ENCODE measurements around the gene POPDC3. TPM values are rescaled to one million over a fixed set of nuclear protein-coding genes. Genes with fewer than 3 reads are reported as not detected.
A peak's percentile ranks its signal among the peaks of the same experiment; 100 is the strongest.

The POPDC3 gene
- total RNA-seq, 1 donor from 2014 or later, result 1.9 TPM

DNA sequence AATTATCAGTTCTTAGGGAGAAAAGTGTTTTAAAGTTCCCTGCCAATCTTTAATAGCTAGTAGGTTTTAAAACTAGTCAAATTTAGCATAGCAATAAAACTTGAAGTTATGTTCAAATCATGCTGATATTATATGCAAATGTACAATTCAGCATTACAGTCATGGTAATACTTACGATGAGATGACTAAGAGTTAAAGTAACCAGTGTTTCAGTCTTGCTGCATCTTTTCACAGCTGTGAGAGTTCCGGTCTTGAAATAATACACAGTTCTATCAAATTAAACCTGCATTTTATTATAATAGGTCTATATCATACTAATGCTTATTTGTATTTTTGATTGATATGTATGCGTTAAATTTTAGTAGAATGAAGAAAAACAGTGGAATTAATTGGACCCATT lies 26.1 kb downstream of the POPDC3 start:
- no peak overlapping the region for H3K27ac ChIP-seq
- no peak for DNase-seq
- TF ChIP-seq, protein P1, sequence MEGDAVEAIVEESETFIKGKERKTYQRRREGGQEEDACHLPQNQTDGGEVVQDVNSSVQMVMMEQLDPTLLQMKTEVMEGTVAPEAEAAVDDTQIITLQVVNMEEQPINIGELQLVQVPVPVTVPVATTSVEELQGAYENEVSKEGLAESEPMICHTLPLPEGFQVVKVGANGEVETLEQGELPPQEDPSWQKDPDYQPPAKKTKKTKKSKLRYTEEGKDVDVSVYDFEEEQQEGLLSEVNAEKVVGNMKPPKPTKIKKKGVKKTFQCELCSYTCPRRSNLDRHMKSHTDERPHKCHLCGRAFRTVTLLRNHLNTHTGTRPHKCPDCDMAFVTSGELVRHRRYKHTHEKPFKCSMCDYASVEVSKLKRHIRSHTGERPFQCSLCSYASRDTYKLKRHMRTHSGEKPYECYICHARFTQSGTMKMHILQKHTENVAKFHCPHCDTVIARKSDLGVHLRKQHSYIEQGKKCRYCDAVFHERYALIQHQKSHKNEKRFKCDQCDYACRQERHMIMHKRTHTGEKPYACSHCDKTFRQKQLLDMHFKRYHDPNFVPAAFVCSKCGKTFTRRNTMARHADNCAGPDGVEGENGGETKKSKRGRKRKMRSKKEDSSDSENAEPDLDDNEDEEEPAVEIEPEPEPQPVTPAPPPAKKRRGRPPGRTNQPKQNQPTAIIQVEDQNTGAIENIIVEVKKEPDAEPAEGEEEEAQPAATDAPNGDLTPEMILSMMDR (IDR thresholded peaks at IDR 0.05), result no peak
- H3K27me3 ChIP-seq, result no peaks in the 10 kb centered on the region
- H3K4me1 ChIP-seq, result no peaks in the 10 kb centered on the region
- H3K36me3 ChIP-seq, result no peaks in the 10 kb centered on the region
- H3K4me3 ChIP-seq, result no peak overlapping the region
- intact Hi-C loops (cut with DNase I), result no loop called here
- no peaks in the 10 kb centered on the region for H3K9me3 ChIP-seq
- ATAC-seq, result no peak

DNA sequence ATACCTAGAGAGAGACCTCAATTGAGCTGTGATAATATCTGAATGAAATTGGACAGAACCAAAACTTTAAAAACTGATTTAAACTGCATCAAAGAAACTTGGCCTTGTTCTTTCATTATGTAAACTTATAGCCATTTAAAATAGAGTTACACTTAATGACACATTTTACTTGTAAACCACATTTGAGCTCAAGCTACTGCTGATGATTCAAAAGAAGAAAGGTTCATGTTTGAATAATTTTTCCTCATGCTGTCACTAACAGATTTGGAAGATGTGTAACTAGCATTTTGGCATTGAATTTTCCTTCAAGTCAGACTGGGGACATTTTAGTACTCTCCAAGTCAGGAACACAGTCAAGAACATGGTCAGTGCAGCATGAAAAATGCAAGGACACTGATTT lies 26.9 kb downstream of the POPDC3 start:
- TF ChIP-seq, protein P1 (IDR thresholded peaks at IDR 0.05), result no peak
- intact Hi-C loops (cut with DNase I), result no loop called here
- Histone ChIP-seq H3K9me3 (no peaks in the 10 kb centered on the region), H3K27ac (no peak overlapping the region), H3K27me3 (no peaks in the 10 kb centered on the region), H3K36me3 (no peaks in the 10 kb centered on the region), H3K4me1 (no peaks in the 10 kb centered on the region), H3K4me3 (no peak overlapping the region)
- ATAC-seq, result no peak
- DNase-seq, result no peak

DNA sequence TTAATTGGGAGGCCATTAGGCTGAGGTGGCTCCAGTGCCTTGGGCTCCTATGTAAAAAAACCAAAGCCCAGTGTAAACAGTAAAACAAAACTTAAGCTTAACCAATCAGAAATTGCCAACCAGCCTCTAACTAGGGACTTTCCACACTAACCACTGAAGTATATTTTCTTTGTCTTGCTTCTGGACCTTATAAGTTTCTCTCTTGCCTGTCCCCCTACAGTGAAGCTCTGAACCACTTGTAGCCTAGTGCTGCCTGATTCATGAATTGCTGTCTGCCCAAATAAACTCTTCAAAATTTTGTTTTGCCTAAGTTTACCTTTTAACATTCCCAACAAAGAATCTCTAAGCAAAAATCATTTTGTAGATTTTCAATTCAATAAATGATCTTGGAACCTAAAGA lies 28.2 kb downstream of the POPDC3 start:
- H3K36me3 ChIP-seq, result no peaks in the 10 kb centered on the region
- H3K27ac ChIP-seq, result no peak overlapping the region
- H3K4me1 ChIP-seq, result no peaks in the 10 kb centered on the region
- intact Hi-C loops (cut with DNase I), result no loop called here
- H3K9me3 ChIP-seq, result no peaks in the 10 kb centered on the region
- no peak overlapping the region for H3K4me3 ChIP-seq
- TF ChIP-seq, protein P1 (IDR thresholded peaks at IDR 0.05), result no peak
- no peak for DNase-seq
- no peaks in the 10 kb centered on the region for H3K27me3 ChIP-seq
- ATAC-seq, result no peak

DNA sequence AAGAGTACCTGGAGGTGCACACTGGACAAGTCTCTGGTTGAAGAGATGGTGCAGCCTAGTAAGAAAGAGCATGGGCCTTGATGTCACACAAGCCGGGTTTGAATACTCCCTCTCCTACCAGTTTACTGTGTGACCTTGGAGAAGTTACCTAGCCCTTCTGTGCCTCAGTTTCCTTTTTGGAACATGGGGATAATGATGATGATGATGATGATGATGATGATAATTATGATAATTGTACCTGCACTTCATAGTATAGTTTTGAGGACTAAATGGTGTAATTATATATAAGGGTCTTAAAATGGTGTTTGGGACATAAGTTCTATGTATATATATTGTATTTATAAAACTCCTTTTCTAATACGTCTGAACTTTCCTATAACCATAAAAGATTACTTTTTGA lies 41.7 kb downstream of the POPDC3 start:
- peaks cover 23% of the 10 kb centered on the region for H3K27me3 ChIP-seq
- peaks cover 6% of the 10 kb centered on the region for H3K4me1 ChIP-seq
- H3K4me3 ChIP-seq, result no peak overlapping the region
- no peaks in the 10 kb centered on the region for H3K36me3 ChIP-seq
- DNase-seq (no peak), ATAC-seq (no peak)
- intact Hi-C loops (cut with DNase I), result no loop called here
- H3K27ac ChIP-seq, result no peak overlapping the region
- TF ChIP-seq, protein P1 (IDR thresholded peaks at IDR 0.05), result no peak
- no peaks in the 10 kb centered on the region for H3K9me3 ChIP-seq

DNA sequence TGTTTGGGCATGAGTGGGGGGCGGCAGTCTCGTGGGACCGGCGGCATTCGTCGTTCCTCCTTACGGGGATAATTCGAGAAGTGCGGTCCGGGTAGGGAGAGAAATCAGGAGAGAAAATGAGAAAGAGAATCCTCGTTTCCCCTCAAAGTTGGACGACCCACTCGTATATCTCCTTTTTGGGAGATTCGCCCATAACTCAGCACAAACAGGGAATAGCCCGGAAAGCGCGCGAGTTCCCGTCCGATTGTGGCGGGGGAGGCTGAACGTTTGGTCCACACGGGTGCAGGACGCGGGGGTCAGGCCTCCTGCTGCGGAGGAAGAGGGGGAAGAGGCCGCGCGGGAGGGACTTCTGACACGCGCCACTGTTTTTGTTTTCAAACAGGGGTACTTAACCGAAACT lies 42.4 kb downstream of the POPDC3 start:
- peaks cover 23% of the 10 kb centered on the region for H3K27me3 ChIP-seq
- H3K4me1 ChIP-seq, result peaks cover 6% of the 10 kb centered on the region
- TF ChIP-seq, protein P1 (IDR thresholded peaks at IDR 0.05), result no peak
- no peaks in the 10 kb centered on the region for H3K9me3 ChIP-seq
- H3K27ac ChIP-seq, result no peak overlapping the region
- DNase-seq (no peak), ATAC-seq (no peak)
- intact Hi-C loops (cut with DNase I), result no loop called here
- peak overlapping the region; percentile 83 for H3K4me3 ChIP-seq
- no peaks in the 10 kb centered on the region for H3K36me3 ChIP-seq

Measured in upper lobe of right lung (tissue), 1 donor.